OCI-LY3 (cell line): ENCODE data around the gene DNHD1.
A peak's percentile ranks its signal among the peaks of the same experiment; 100 is the strongest.

Experiments used
- H2AFZ ChIP-seq: fragments of 200-600, 300-600 bp; shearing (Covaris generic); 2 replicates; pipeline ENCODE4 v1.6.0; 2014; ENCODE audit warnings: antibody characterized with exemption, low read depth, low read length
- H3K27ac ChIP-seq: fragments of 200-600, 300-600 bp; sonication (generic); 2 replicates; pipeline ENCODE4 v1.5.1; 2014; ENCODE audit warnings: mild to moderate bottlenecking, low read length, moderate library complexity, mixed read lengths
- H3K27me3 ChIP-seq: fragments of 200-600, 300-600 bp; sonication (generic); 2 replicates; pipeline ENCODE4 v1.6.1; 2014; ENCODE audit warnings: low read depth, low read length, mixed read lengths
- H3K36me3 ChIP-seq: fragments of 200-600, 300-600 bp; sonication (generic); replicated peaks from 2 replicates; pipeline ENCODE3; 2014; ENCODE audit warnings: low read depth, low read length, mixed read lengths
- H3K4me1 ChIP-seq: fragments of 300-600, 200-600 bp; sonication (generic); 2 replicates; pipeline ENCODE4 v1.6.1; 2014; ENCODE audit warnings: low read length, mixed read lengths
- H3K4me2 ChIP-seq: fragments of 200-600, 300-600 bp; sonication (generic); 2 replicates; pipeline ENCODE4 v1.6.1; 2014; ENCODE audit warnings: low read length, mixed read lengths
- H3K4me3 ChIP-seq: fragments of 300-600, 200-600 bp; sonication (generic); 2 replicates; pipeline ENCODE4 v1.5.1; 2014; ENCODE audit warnings: antibody characterized with exemption, mild to moderate bottlenecking, low read length, moderate library complexity
- H3K79me2 ChIP-seq: fragments of 300-600, 200-600 bp; shearing (Covaris generic); 2 replicates; pipeline ENCODE4 v1.6.1; 2014; ENCODE audit warnings: mild to moderate bottlenecking, low read length, mixed read lengths
- H3K9ac ChIP-seq: fragments of 300-600, 200-600 bp; shearing (Covaris generic); 2 replicates; pipeline ENCODE4 v1.6.0; 2014; ENCODE audit warnings: mild to moderate bottlenecking, low read length, moderate library complexity
- H3K9me3 ChIP-seq: fragments of 200-600, 300-600 bp; shearing (Covaris generic); 2 replicates; pipeline ENCODE4 v1.6.1; 2014; ENCODE audit warnings: low read length, mixed read lengths; ENCODE audit not compliant: insufficient read depth
- H4K20me1 ChIP-seq: fragments of 200-600, 300-600 bp; sonication (generic); 2 replicates; pipeline ENCODE4 v1.6.1; 2016; ENCODE audit warnings: low read length, mixed read lengths; ENCODE audit not compliant: insufficient read depth
- EZH2phosphoT487 ChIP-seq: fragments of 200-600 bp; shearing (Covaris generic); IDR thresholded peaks from 2 replicates; pipeline ENCODE4 v1.6.1; 2018; ENCODE audit warnings: antibody characterized with exemption, mixed run types, low read depth
- TF ChIP-seq, protein P1 (sequence below): fragments of 200-600, 300-600 bp; sonication (generic); IDR thresholded peaks from 2 replicates; pipeline ENCODE4 v1.5.1; 2014; ENCODE audit warnings: antibody characterized with exemption, low read length, low read depth

DNHD1 gene

DNA sequence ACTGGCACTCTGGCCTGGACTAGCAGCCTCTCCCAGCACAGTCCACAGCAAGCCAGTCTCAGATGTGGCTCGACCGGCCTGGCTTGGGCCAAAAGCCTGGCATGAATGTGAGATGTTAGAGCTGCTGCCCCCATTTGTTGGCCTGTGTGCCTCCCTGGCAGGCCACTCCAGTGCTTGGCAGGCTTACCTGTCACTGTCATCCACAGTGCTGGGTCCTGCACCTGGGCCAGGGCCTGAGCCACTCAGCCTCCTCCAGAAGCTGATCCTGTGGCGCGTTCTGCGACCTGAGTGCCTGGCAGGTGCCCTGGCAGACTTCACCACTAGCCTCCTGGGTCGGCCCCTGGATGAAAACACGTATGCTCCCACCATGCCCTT, 70.3 kb downstream of the DNHD1 start:
- no peak overlapping the region for H2AFZ ChIP-seq
- H3K9ac ChIP-seq = no peak overlapping the region
- TF ChIP-seq, protein P1, sequence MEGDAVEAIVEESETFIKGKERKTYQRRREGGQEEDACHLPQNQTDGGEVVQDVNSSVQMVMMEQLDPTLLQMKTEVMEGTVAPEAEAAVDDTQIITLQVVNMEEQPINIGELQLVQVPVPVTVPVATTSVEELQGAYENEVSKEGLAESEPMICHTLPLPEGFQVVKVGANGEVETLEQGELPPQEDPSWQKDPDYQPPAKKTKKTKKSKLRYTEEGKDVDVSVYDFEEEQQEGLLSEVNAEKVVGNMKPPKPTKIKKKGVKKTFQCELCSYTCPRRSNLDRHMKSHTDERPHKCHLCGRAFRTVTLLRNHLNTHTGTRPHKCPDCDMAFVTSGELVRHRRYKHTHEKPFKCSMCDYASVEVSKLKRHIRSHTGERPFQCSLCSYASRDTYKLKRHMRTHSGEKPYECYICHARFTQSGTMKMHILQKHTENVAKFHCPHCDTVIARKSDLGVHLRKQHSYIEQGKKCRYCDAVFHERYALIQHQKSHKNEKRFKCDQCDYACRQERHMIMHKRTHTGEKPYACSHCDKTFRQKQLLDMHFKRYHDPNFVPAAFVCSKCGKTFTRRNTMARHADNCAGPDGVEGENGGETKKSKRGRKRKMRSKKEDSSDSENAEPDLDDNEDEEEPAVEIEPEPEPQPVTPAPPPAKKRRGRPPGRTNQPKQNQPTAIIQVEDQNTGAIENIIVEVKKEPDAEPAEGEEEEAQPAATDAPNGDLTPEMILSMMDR = no peak
- no peak for TF ChIP-seq EZH2phosphoT487
- no peaks in the 10 kb centered on the region for H3K4me1 ChIP-seq
- no peak overlapping the region for H3K4me3 ChIP-seq
- no peaks in the 10 kb centered on the region for H3K27me3 ChIP-seq
- no peaks in the 10 kb centered on the region for H3K79me2 ChIP-seq
- no peaks in the 10 kb centered on the region for H4K20me1 ChIP-seq
- no peak overlapping the region for H3K4me2 ChIP-seq
- no peaks in the 10 kb centered on the region for H3K36me3 ChIP-seq
- no peak overlapping the region for H3K27ac ChIP-seq
- H3K9me3 ChIP-seq = no peaks in the 10 kb centered on the region

DNA sequence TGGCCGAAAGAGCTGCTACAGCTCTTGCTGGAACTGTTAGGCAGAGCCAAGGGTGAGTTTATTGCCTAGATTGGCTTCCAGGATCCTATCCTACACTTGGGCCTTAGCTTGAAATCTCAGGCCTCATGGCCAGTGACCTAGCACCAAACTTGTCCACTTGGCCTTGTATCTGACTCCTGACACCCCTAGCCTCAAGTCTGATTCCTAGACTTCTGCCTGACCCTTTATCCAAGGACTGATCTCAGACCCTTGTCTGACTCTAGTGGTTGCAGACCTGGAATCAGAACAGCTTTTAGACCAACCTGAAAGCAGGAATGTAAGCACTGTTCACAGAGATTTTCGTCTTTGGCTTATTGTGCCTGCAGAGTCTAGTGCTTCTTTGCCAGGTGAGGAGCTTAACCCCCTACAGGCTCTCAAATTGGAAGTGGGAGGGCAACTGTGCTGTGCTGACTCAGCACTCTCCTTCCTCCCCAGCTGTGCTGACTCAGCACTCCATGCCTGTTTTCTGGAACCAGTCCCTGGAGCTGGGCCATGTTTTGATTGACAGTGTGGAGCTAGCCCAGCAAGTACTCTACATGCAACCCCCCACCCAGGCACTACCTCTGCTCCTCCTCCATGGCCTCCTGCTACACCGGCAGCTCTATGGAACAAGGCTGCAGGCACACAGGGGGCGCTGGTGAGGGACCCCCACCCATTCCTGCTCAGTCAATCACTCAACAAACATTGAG, 71.3 kb downstream of the DNHD1 start:
- Histone ChIP-seq H2AFZ (no peak overlapping the region), H4K20me1 (no peaks in the 10 kb centered on the region), H3K4me1 (no peaks in the 10 kb centered on the region), H3K79me2 (no peaks in the 10 kb centered on the region), H3K27ac (no peak overlapping the region), H3K9me3 (no peaks in the 10 kb centered on the region), H3K4me2 (no peak overlapping the region), H3K9ac (no peak overlapping the region), H3K4me3 (no peak overlapping the region), H3K27me3 (no peaks in the 10 kb centered on the region), H3K36me3 (no peaks in the 10 kb centered on the region)
- TF ChIP-seq, protein P1 = peak; percentile 23; the same call in 1 of the 2 replicates
- TF ChIP-seq EZH2phosphoT487 = no peak

DNA sequence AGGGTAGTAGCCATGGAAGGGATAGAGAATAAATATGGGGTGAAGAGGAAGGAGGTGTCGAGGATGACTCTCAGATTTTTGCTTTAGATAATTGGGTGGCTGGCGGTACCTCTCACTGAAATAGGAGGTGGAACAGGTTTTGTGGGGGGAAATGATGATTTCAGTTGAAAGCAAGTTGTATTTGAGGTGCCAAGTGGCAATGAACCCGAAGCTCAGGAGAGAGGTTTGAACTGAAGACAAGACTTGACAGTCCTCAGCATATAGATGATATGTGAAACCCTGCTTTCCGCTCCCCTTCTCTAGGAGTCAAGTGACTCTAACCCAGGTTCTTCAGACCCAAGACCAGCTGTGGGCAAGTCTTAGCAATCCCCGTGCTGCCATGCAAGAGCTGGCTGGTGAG, 72.6 kb downstream of the DNHD1 start:
- H3K4me3 ChIP-seq = no peak overlapping the region
- H2AFZ ChIP-seq = no peak overlapping the region
- H3K36me3 ChIP-seq = no peaks in the 10 kb centered on the region
- no peak overlapping the region for H3K4me2 ChIP-seq
- no peak for TF ChIP-seq EZH2phosphoT487
- TF ChIP-seq, protein P1 = no peak
- no peaks in the 10 kb centered on the region for H3K79me2 ChIP-seq
- H4K20me1 ChIP-seq = no peaks in the 10 kb centered on the region
- H3K27me3 ChIP-seq = no peaks in the 10 kb centered on the region
- H3K27ac ChIP-seq = no peak overlapping the region
- no peak overlapping the region for H3K9ac ChIP-seq
- no peaks in the 10 kb centered on the region for H3K9me3 ChIP-seq
- no peaks in the 10 kb centered on the region for H3K4me1 ChIP-seq

DNA sequence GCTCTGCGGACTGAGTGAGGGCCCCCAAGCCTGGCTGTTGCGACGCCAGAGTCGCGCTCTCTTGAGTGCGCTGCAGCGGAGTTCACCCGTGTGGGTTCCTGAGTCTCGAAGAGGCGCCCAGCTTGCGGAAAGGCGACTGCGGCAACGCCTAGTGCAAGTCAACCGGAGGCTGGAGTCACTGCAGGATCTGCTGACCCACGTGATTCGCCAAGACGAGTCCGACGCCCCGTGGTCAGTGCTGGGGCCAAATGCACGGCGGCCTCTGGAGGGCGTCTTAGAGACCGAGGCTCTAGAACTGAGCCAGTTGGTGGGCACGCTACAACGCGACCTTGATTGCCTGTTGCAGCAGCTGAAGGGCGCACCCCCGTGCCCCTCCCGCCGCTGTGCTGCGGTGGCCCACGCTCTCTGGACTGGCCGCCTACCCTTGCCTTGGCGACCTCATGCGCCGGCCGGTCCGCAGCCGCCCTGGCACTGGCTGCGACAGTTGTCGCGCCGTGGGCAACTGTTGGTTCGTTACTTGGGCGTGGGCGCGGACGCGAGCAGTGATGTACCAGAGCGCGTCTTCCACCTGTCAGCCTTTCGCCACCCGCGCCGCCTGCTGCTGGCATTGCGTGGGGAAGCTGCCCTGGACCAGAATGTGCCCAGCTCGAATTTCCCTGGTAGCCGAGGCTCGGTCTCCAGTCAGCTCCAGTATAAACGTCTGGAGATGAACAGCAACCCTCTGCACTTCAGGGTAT, 73.8 kb downstream of the DNHD1 start:
- Histone ChIP-seq H3K79me2 (no peaks in the 10 kb centered on the region), H3K4me3 (no peak overlapping the region), H3K9me3 (no peaks in the 10 kb centered on the region), H3K36me3 (no peaks in the 10 kb centered on the region), H2AFZ (no peak overlapping the region), H3K9ac (no peak overlapping the region), H3K27me3 (no peaks in the 10 kb centered on the region), H3K4me2 (no peak overlapping the region), H3K4me1 (no peaks in the 10 kb centered on the region), H3K27ac (no peak overlapping the region), H4K20me1 (no peaks in the 10 kb centered on the region)
- TF ChIP-seq, protein P1 = no peak
- no peak for TF ChIP-seq EZH2phosphoT487
